SW480 (cell line): ENCODE results near the gene EEF1A2.
"Not testable (repeated sequence)": the region's sequence is repeated elsewhere in the genome, so short reads cannot be mapped to it uniquely, and the experiment has no call there.

Source experiments
- DNase-seq: peaks from one replicate; pipeline ENCODE4 v3.0.0-alpha.2; 2016; ENCODE audit warnings: low spot score

Gene EEF1A2

GRCh38 chr20:63520504-63520933 lies 21.6 kb upstream of the EEF1A2 start, which contains the start of gene PPDPF:
Gene PPDPF (plus strand): TSS chr20:63520765. CDS start chr20:63521309, 544 bp downstream.
- DNase-seq = peak; percentile 83

- peak; percentile 79 for DNase-seq
These were observed 21.0 kb upstream of the EEF1A2 start for GRCh38 chr20:63519668-63520503.

GRCh38 chr20:63518946-63519667 lies 20.2 kb upstream of the EEF1A2 start:
- DNase-seq = no peak

- no peak for DNase-seq
These were observed 19.5 kb upstream of the EEF1A2 start for GRCh38 chr20:63518351-63518861.

- no peak for DNase-seq
These were observed 18.8 kb upstream of the EEF1A2 start for GRCh38 chr20:63517376-63518309.

GRCh38 chr20:63514520-63514919 lies 15.6 kb upstream of the EEF1A2 start:
- not testable (repeated sequence) for DNase-seq

GRCh38 chr20:63513207-63513606 lies 14.3 kb upstream of the EEF1A2 start:
- DNase-seq = no peak

GRCh38 chr20:63509088-63509564 lies 10.2 kb upstream of the EEF1A2 start:
- no peak for DNase-seq

GRCh38 chr20:63508072-63508768 lies 9.3 kb upstream of the EEF1A2 start:
- no peak for DNase-seq

GRCh38 chr20:63507083-63507743 lies 8.3 kb upstream of the EEF1A2 start:
- no peak for DNase-seq

- DNase-seq = no peak
These were observed 6.8 kb upstream of the EEF1A2 start for GRCh38 chr20:63505723-63506122.

- DNase-seq = no peak
These were observed 6.4 kb upstream of the EEF1A2 start for GRCh38 chr20:63505281-63505680.

GRCh38 chr20:63504642-63505041 lies 5.8 kb upstream of the EEF1A2 start:
- DNase-seq = no peak

- no peak for DNase-seq
These were observed 4.6 kb upstream of the EEF1A2 start for GRCh38 chr20:63503524-63503923.

GRCh38 chr20:63502671-63503172 lies 3.8 kb upstream of the EEF1A2 start:
- DNase-seq = no peak

GRCh38 chr20:63501818-63502670 lies 3.2 kb upstream of the EEF1A2 start:
- DNase-seq = no peak

- no peak for DNase-seq
These were observed 2.3 kb upstream of the EEF1A2 start for GRCh38 chr20:63500902-63501817.
